HepG2 (cell line): ENCODE measurements around the gene GPATCH8. TPM values are rescaled to one million over a fixed set of nuclear protein-coding genes. Genes with fewer than 3 reads are reported as not detected.
"Not testable (repeated sequence)": the region's sequence is repeated elsewhere in the genome, so short reads cannot be mapped to it uniquely, and the experiment has no call there.

Source experiments
- AHDC1 ChIP-seq: sonication (generic); formaldehyde crosslinking; IDR thresholded peaks from 2 replicates; pipeline ENCODE4 v1.5.1; 2020; ENCODE audit warnings: mild to moderate bottlenecking, missing genetic modification reagents, borderline replicate concordance
- FOXK1 ChIP-seq: sonication (generic); formaldehyde crosslinking; IDR thresholded peaks from 2 replicates; pipeline ENCODE4 v1.4.0; 2020; ENCODE audit warnings: low read depth, missing genetic modification reagents, borderline replicate concordance
- PAXIP1 ChIP-seq: sonication (generic); formaldehyde crosslinking; conservative IDR thresholded peaks from 2 replicates; pipeline ENCODE4 v1.4.0; 2020; ENCODE audit warnings: mild to moderate bottlenecking, missing genetic modification reagents, moderate library complexity
- SOX13 ChIP-seq, 3 experiments: fragments of 450-650 bp in 1 of 3; sonication (generic) in 1 of 3; formaldehyde crosslinking in 1 of 3; IDR thresholded peaks in 2 of 3; conservative IDR thresholded peaks in 1 of 3; 2 replicates each; pipeline versions ENCODE4 v1.5.0 to v1.6.1; 2016 to 2020; ENCODE audit warnings: antibody characterized with exemption in 1 of 3, mild to moderate bottlenecking in 1 of 3, missing compliant biosample characterization in 1 of 3, missing genetic modification reagents in 1 of 3, moderate library complexity in 1 of 3
- ZNF407 ChIP-seq: sonication (generic); formaldehyde crosslinking; IDR thresholded peaks from one replicate; pipeline ENCODE4 v1.5.1; 2020; ENCODE audit warnings: mild to moderate bottlenecking, missing genetic modification reagents; ENCODE audit errors: not compliant biosample characterization
- polyA plus RNA-seq, 8 experiments: library from polyadenylated mRNA; depleted of rRNA in 3 of 8; stranded (reverse) in 7 of 8; unstranded in 1 of 8; fragments of >200 nt; fragmentation: Illumina TruSeq in 4 of 8; extraction: Trizol in 4 of 8; gene quantifications; 2 replicates each; pipeline versions ENCODE4 v1.2.1 to v1.2.3, GENCODE V29; 2011 to 2016; ENCODE audit warnings: low read depth in 4 of 8, missing spikeins in 1 of 8, mixed read lengths in 1 of 8; ENCODE audit not compliant: insufficient read depth in 1 of 8
- total RNA-seq, 5 experiments: library from RNA; depleted of rRNA; stranded (reverse); fragments of >200 nt; fragmentation: Illumina TruSeq; extraction: Trizol; gene quantifications; 2 replicates each; pipeline ENCODE4 v1.2.3, GENCODE V29; 2016; ENCODE audit warnings: low read depth in 1 of 5

The GPATCH8 gene
- total and polyA plus RNA-seq, 2 of the 13 experiments (the other 11 are each of a cell fraction or from before 2014, with no cell fraction given) = 20.7 to 21.5 TPM

- TF ChIP-seq ZNF407 (CRISPR knock-in tag) (peak; percentile 70), FOXK1 (CRISPR knock-in tag) (peak; percentile 70), PAXIP1 (peak; percentile 63), SOX13 (CRISPR knock-in tag; conservative IDR thresholded peaks at IDR 0.05 in 1 of 2, IDR thresholded peaks at IDR 0.05 in 1 of 2) (peak in 1 of 2 experiments; percentile 63; a peak in 2 of 4 replicates), AHDC1 (CRISPR knock-in tag) (peak; percentile 73; the same call in 1 of the 2 replicates)
- TF ChIP-seq SOX13 (IDR thresholded peaks at IDR 0.05) = not testable (repeated sequence)
Observed at GRCh38 chr17:44369414-44370023, 133.7 kb downstream of the GPATCH8 start (continued).
